Measurements from ENCODE around the gene INPP5D.
"Not testable (repeated sequence)": the region's sequence is repeated elsewhere in the genome, so short reads cannot be mapped to it uniquely, and the experiment has no call there.

GRCh38 chr2:233200790-233201189 lies 140.6 kb downstream of the INPP5D start:
- TF ChIP-seq CTCF, POLR2AphosphoS5, EP300, POLR2A (IDR thresholded peaks at IDR 0.05): not testable (repeated sequence)

All from suprapubic skin (tissue), 4 donors.